ENCODE measurements around the gene MUC21.

- no peak for TF ChIP-seq POLR2A (IDR thresholded peaks at IDR 0.05; ENCODE audit: low read length)
- TF ChIP-seq GATA1 (IDR thresholded peaks at IDR 0.05; ENCODE audit: low read depth, low read length), result no peak
These were observed 47.6 kb downstream of the MUC21 start for GRCh38 chr6:31031095-31031494.

Measured in erythroblast (primary cell).